ENCODE measurements around the gene TGM5.

The TGM5 gene

GRCh38 chr15:43185157-43186002 lies 81.3 kb downstream of the TGM5 start, which contains the start of gene CCNDBP1:
Gene CCNDBP1 (plus strand): TSS chr15:43185403. CDS start chr15:43185499, 96 bp downstream.
- Histone ChIP-seq H3K9me3 (no peaks in the 10 kb centered on the region), H3K4me3 (ENCODE audit: low read depth, low read length) (peak within 1 kb of the TSS; percentile 73), H3K27me3 (no peaks in the 10 kb centered on the region), H3K4me1 (peaks cover 5% of the 10 kb centered on the region), H3K36me3 (peaks cover 2% of the 10 kb centered on the region; the same call in 1 of the 2 replicates)
- peak; percentile 57 for TF ChIP-seq CTCF (IDR thresholded peaks at IDR 0.05; ENCODE audit: low read depth, low read length)
- DNase-seq = peak; percentile 99

GRCh38 chr15:43184407-43185124 lies 82.2 kb downstream of the TGM5 start:
- Histone ChIP-seq H3K4me1 (peaks cover 5% of the 10 kb centered on the region), H3K9me3 (no peaks in the 10 kb centered on the region), H3K4me3 (ENCODE audit: low read depth, low read length) (peak overlapping the region; percentile 73), H3K36me3 (peaks cover under 1% of the 10 kb centered on the region; the same call in 1 of the 2 replicates), H3K27me3 (no peaks in the 10 kb centered on the region)
- TF ChIP-seq CTCF (IDR thresholded peaks at IDR 0.05; ENCODE audit: low read depth, low read length) = no peak
- DNase-seq = no peak

DNA sequence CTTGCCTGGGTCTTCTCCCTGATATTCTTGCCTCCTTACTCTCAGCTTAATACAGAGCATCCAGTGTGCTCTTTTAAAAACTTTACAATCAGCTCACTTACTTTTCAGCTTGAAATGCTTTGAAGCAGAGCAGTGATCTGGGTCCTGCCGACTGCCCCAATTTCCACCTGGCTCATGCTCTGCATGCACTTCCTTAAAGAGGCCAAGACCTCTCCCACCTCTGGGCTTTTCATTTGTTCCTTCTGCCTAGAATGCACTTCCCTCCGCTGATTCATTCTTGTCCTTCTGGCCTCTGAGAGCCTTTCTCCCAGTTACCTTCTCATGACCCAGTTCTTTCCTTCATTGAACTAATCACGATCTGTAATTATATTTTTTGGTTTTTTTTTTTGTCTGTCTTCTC lies 83.5 kb downstream of the TGM5 start:
- Histone ChIP-seq H3K9me3 (no peaks in the 10 kb centered on the region), H3K27me3 (no peaks in the 10 kb centered on the region), H3K4me1 (peaks cover 5% of the 10 kb centered on the region), H3K36me3 (no peaks in the 10 kb centered on the region), H3K4me3 (ENCODE audit: low read depth, low read length) (no peak overlapping the region)
- DNase-seq = no peak
- TF ChIP-seq CTCF (IDR thresholded peaks at IDR 0.05; ENCODE audit: low read depth, low read length) = no peak

Data from BE2C (cell line).